GM12878 (cell line): ENCODE data around the gene MCHR1. TPM values are rescaled to one million over a fixed set of nuclear protein-coding genes. Genes with fewer than 3 reads are reported as not detected.

Source experiments
- ATAC-seq: fragments of 200-7000 bp; cut with Tn5 transposase; 3 replicates; pipeline ENCODE4 v1.9.1; 2020; ENCODE audit warnings: mild to moderate bottlenecking, moderate library complexity
- BruUV-seq: library from RNA; stranded (reverse); fragments of 400-500 nt; replicated peaks from 2 replicates; lab custom pipeline; 2021; lab: Mats Ljungman, UMichigan
- CTCF ChIA-PET: fragments of 300-600 bp; sonication (Branson Sonifier 250); formaldehyde crosslinking; extraction: SDS; loops from one replicate; lab custom pipeline; 2021; ENCODE audit warnings: inconsistent platforms; lab: Yijun Ruan, JAX
- POLR2A ChIA-PET: fragments of 350-600 bp; formaldehyde crosslinking; extraction: SDS; loops from one replicate; lab custom pipeline; 2021; ENCODE audit warnings: inconsistent platforms; lab: Charles Lee
- RAD21 ChIA-PET: fragments of 300-600 bp; sonication (Branson Sonifier 250); formaldehyde crosslinking; loops from one replicate; lab custom pipeline; 2023; ENCODE audit warnings: antibody characterized with exemption; ENCODE audit not compliant: unreplicated experiment; lab: Charles Lee
- SMC1A ChIA-PET: fragments of 300-600 bp; sonication (Branson Sonifier 250); formaldehyde crosslinking; loops from one replicate; lab custom pipeline; 2023; ENCODE audit not compliant: unreplicated experiment, uncharacterized antibody; lab: Charles Lee
- DNase-seq: peaks from one replicate; pipeline ENCODE4 v3.0.0-alpha.2; 2011; ENCODE audit warnings: low read depth, low spot score
- FAIRE-seq: peaks from 3 replicates; lab custom pipeline; 2011; peaks lifted over from hg19 to GRCh38; lab: Jason Lieb, UNC
- H2AFZ ChIP-seq: 2 replicates; pipeline ENCODE4 v1.6.0; 2011; ENCODE audit warnings: low read depth, low read length, control low read depth; ENCODE audit not compliant: control insufficient read depth
- H3K27ac ChIP-seq: 2 replicates; pipeline ENCODE4 v1.5.1; 2011; ENCODE audit warnings: control low read depth; ENCODE audit not compliant: control insufficient read depth, insufficient read depth
- H3K27me3 ChIP-seq, 2 experiments: replicated peaks in 1 of 2; 2 replicates each; pipeline versions ENCODE4 v1.6.0 to v1.6.1; 2011; ENCODE audit warnings: low read length in 1 of 2; ENCODE audit not compliant: control insufficient read depth in 2 of 2, insufficient read depth in 2 of 2
- H3K36me3 ChIP-seq, 2 experiments: 2 replicates each; pipeline ENCODE4 v1.5.1; 2011; ENCODE audit warnings: low read length in 1 of 2; ENCODE audit not compliant: control insufficient read depth in 2 of 2, insufficient read depth in 2 of 2
- H3K4me1 ChIP-seq: 2 replicates; pipeline ENCODE4 v1.6.1; 2011; ENCODE audit warnings: mild to moderate bottlenecking, low read length, moderate library complexity, mixed read lengths; ENCODE audit not compliant: control insufficient read depth, insufficient read depth
- H3K4me2 ChIP-seq: 2 replicates; pipeline ENCODE4 v1.6.0; 2011; ENCODE audit warnings: control low read depth; ENCODE audit not compliant: control insufficient read depth, insufficient read depth
- H3K4me3 ChIP-seq: fragments of 200-600 bp; sonication (generic); 2 replicates; pipeline ENCODE4 v1.5.1; 2016
- H3K79me2 ChIP-seq: 2 replicates; pipeline ENCODE4 v1.6.0; 2011; ENCODE audit warnings: low read length; ENCODE audit not compliant: control insufficient read depth, insufficient read depth
- H3K9ac ChIP-seq: 2 replicates; pipeline ENCODE4 v1.8.0; 2011; ENCODE audit warnings: low read length, control low read depth, mixed read lengths; ENCODE audit not compliant: control insufficient read depth, insufficient read depth
- H3K9me3 ChIP-seq: replicated peaks from 3 replicates; pipeline ENCODE4 v1.5.1; 2011; ENCODE audit warnings: mild to moderate bottlenecking, low read length; ENCODE audit not compliant: control insufficient read depth, insufficient read depth
- H4K20me1 ChIP-seq: 2 replicates; pipeline ENCODE4 v1.6.0; 2011; ENCODE audit not compliant: control insufficient read depth, insufficient read depth
- BCLAF1 ChIP-seq: fragments of 450-650 bp; IDR thresholded peaks from 2 replicates; pipeline ENCODE4 v1.6.1; 2017; ENCODE audit warnings: antibody characterized with exemption, mild to moderate bottlenecking, moderate library complexity
- BMI1 ChIP-seq: fragments of 450-650 bp; IDR thresholded peaks from 2 replicates; pipeline ENCODE4 v1.6.1; 2016; ENCODE audit warnings: mild to moderate bottlenecking, moderate library complexity, borderline replicate concordance
- CHD1 ChIP-seq: IDR thresholded peaks from 2 replicates; pipeline ENCODE4 v1.6.1; 2012; ENCODE audit warnings: low read depth, low read length, improper control_type of control experiment
- JUNB ChIP-seq: IDR thresholded peaks from 2 replicates; pipeline ENCODE4 v1.6.1; 2016; ENCODE audit warnings: antibody characterized with exemption, mild to moderate bottlenecking
- MAX ChIP-seq: IDR thresholded peaks from 2 replicates; pipeline ENCODE4 v1.6.1; 2012; ENCODE audit warnings: low read depth, low read length, improper control_type of control experiment
- MYB ChIP-seq: fragments of 150-350 bp; IDR thresholded peaks from 2 replicates; pipeline ENCODE4 v1.6.1; 2014; ENCODE audit warnings: mild to moderate bottlenecking, low read depth, low read length, borderline replicate concordance
- MYC ChIP-seq: IDR thresholded peaks from 2 replicates; pipeline ENCODE4 v1.6.1; 2011; ENCODE audit warnings: mild to moderate bottlenecking, low read length, moderate library complexity, inconsistent platforms; ENCODE audit not compliant: insufficient read depth, insufficient replicate concordance, insufficient read length, severe bottlenecking
- NBN ChIP-seq: fragments of 450-650 bp; IDR thresholded peaks from 2 replicates; pipeline ENCODE4 v1.6.1; 2016
- NR2C1 ChIP-seq: fragments of 450-650 bp; IDR thresholded peaks from 2 replicates; pipeline ENCODE4 v1.6.1; 2017; ENCODE audit warnings: antibody characterized with exemption, mild to moderate bottlenecking, moderate library complexity
- POLR2A ChIP-seq: IDR thresholded peaks from 2 replicates; pipeline ENCODE4 v1.6.1; 2011; ENCODE audit warnings: low read depth, mild to moderate bottlenecking, low read length
- RB1 ChIP-seq: fragments of 450-650 bp; formaldehyde crosslinking; IDR thresholded peaks from 2 replicates; pipeline ENCODE4 v1.6.1; 2017; ENCODE audit warnings: mild to moderate bottlenecking, borderline replicate concordance
- SMARCA5 ChIP-seq: fragments of 450-650 bp; IDR thresholded peaks from 2 replicates; pipeline ENCODE4 v1.6.1; 2017; ENCODE audit warnings: mild to moderate bottlenecking
- WGBS: methylation state at CpG from one replicate; pipeline ENCODE4 v1.1.6; 2016; ENCODE audit warnings: low lambda C conversion rate; ENCODE audit not compliant: insufficient replicate concordance, insufficient coverage; ENCODE audit errors: missing lambda C conversion rate; 5-methylcytosine and 5-hydroxymethylcytosine counted together
- in situ Hi-C: fragments of 300-500 bp; cut with MboI; formaldehyde crosslinking; loops from 9 replicates; pipeline ENCODE4 v1.14.3; 2018; ENCODE audit warnings: mixed read lengths
- intact Hi-C: fragments of 100-400 bp; cut with micrococcal nuclease; formaldehyde crosslinking; loops from one replicate; pipeline ENCODE4 v1.14.2; 2022; ENCODE audit not compliant: unreplicated experiment
- polyA plus RNA-seq, 11 experiments: library from polyadenylated mRNA; depleted of rRNA in 4 of 11; unstranded in 6 of 11; stranded (reverse) in 5 of 11; fragments of >200 nt; fragmentation: Nextera tagmentation in 4 of 11; fragmentation: Illumina TruSeq in 1 of 11; extraction: Ambion mirVana in 4 of 11; extraction: Trizol in 1 of 11; gene quantifications; 1 replicate in 1 of 11; 2 replicates in 10 of 11; pipeline versions ENCODE4 v1.2.1 to v1.2.3, GENCODE V29; 2011 to 2016; ENCODE audit warnings: inconsistent platforms in 2 of 11, missing spikeins in 2 of 11, low read depth in 1 of 11
- total RNA-seq, 4 experiments: library from RNA; depleted of rRNA in 3 of 4; stranded (reverse); fragments of >200 nt in 3 of 4; fragmentation: Illumina TruSeq in 1 of 4; extraction: Trizol in 1 of 4; gene quantifications; 2 replicates each; pipeline versions ENCODE4 v1.2.1 to v1.2.3, GENCODE V29; 2013 to 2021

MCHR1 gene
- total and polyA plus RNA-seq, 10 of the 15 experiments (the other 5 are each of a cell fraction or from before 2014, with no cell fraction given) = not detected

GRCh38 chr22:40718250-40719204, 39.2 kb downstream of the MCHR1 start:
- ATAC-seq (no peak), FAIRE-seq (no peak), DNase-seq (no peak)
- Histone ChIP-seq H2AFZ (no peak overlapping the region; the same call in 1 of the 2 replicates), H3K4me3 (no peak overlapping the region), H3K4me1 (no peaks in the 10 kb centered on the region), H4K20me1 (no peaks in the 10 kb centered on the region), H3K79me2 (no peaks in the 10 kb centered on the region), H3K27me3 (no peaks in the 10 kb centered on the region; a peak in 1 of 4 replicates), H3K9ac (no peak overlapping the region), H3K27ac (no peak overlapping the region), H3K36me3 (no peaks in the 10 kb centered on the region), H3K4me2 (no peak overlapping the region), H3K9me3 (no peaks in the 10 kb centered on the region)
- 38% methylated on average over 9 of the region's 9 CpGs for WGBS
- in situ Hi-C loops (no loop called here), intact Hi-C loops (no loop called here)
- RAD21 ChIA-PET = no interaction called here
- SMC1A ChIA-PET = interaction anchor here (0.7 kb wide), 1 partner anchor 17 kb away, joined by 3 read pairs; no protein-coding TSS in a partner anchor
- CTCF ChIA-PET = interaction anchor here (1.0 kb wide), 1 partner anchor 41 kb away, joined by 3 read pairs; no protein-coding TSS in a partner anchor
- TF ChIP-seq MYB (no peak), MYC (no peak), NBN (no peak), MAX (no peak)
- no TSS peak for BruUV-seq
- POLR2A ChIA-PET = no interaction called here

- Histone ChIP-seq H3K27ac (no peak overlapping the region), H3K36me3 (no peaks in the 10 kb centered on the region), H3K4me3 (no peak overlapping the region), H3K27me3 (no peaks in the 10 kb centered on the region; a peak in 1 of 4 replicates)
- no TSS peak for BruUV-seq
- in situ Hi-C loops (no loop called here), intact Hi-C loops (no loop called here)
- DNase-seq (no peak), ATAC-seq (no peak)
- TF ChIP-seq JUNB (no peak), CHD1 (no peak), NR2C1 (no peak), SMARCA5 (no peak), BCLAF1 (no peak), BMI1 (no peak), RB1 (no peak), POLR2A (no peak)
- TF ChIP-seq, all 136 proteins: peak for 0
- FAIRE-seq = no peak
- H2AFZ ChIP-seq = no peak overlapping the region
- H3K4me1 ChIP-seq = no peaks in the 10 kb centered on the region
- no peak overlapping the region for H3K9ac ChIP-seq
- CTCF ChIA-PET = interaction anchor here (0.6 to 1.5 kb wide), 2 partner anchors 179 to 195 kb away, joined by 3 to 4 read pairs; no protein-coding TSS in a partner anchor
- no peak overlapping the region for H3K4me2 ChIP-seq
- H4K20me1 ChIP-seq = no peaks in the 10 kb centered on the region
- WGBS = 46% methylated on average over 6 of the region's 6 CpGs
- POLR2A ChIA-PET = interaction anchor here (0.5 to 0.6 kb wide), 2 partner anchors 148 to 261 kb away, joined by 3 read pairs; no protein-coding TSS in a partner anchor
- no peaks in the 10 kb centered on the region for H3K79me2 ChIP-seq
- SMC1A ChIA-PET = no interaction called here
- RAD21 ChIA-PET = interaction anchor here (0.7 kb wide), 1 partner anchor 255 kb away, joined by 4 read pairs; no protein-coding TSS in a partner anchor
- H3K9me3 ChIP-seq = no peaks in the 10 kb centered on the region
Measured at GRCh38 chr22:40719599-40719998, 40.3 kb downstream of the MCHR1 start.
